Heart left ventricle (tissue), 16 donors: ENCODE results near the gene SPTLC2. TPM values are rescaled to one million over a fixed set of nuclear protein-coding genes. Genes with fewer than 3 reads are reported as not detected.

Source experiments
- ATAC-seq, 4 donors: fragments of 200-7000 bp; cut with Tn5 transposase; one replicate each; pipeline ENCODE4 v1.9.1; 2020 to 2022; ENCODE audit warnings: moderate library complexity in 4 of 4, mild to moderate bottlenecking in 3 of 4, moderate number of reproducible peaks in 1 of 4
- DNase-seq, 5 donors: peaks; one replicate each; pipeline ENCODE4 v3.0.0-alpha.2; 2020
- H3K27ac ChIP-seq, 12 donors: fragments of 200-600 bp; sonication (generic) in 4 of 12; one replicate each; pipeline versions ENCODE4 v1.5.0 to v1.8.0; 2016 to 2022; ENCODE audit warnings: mild to moderate bottlenecking in 2 of 12
- H3K27me3 ChIP-seq, 9 donors: fragments of 200-600 bp; sonication (generic) in 2 of 9; one replicate each; pipeline versions ENCODE4 v1.5.1 to v1.8.0; 2016 to 2022; ENCODE audit warnings: mild to moderate bottlenecking in 3 of 9
- H3K36me3 ChIP-seq, 9 donors: fragments of 200-600 bp; sonication (generic) in 2 of 9; one replicate each; pipeline versions ENCODE4 v1.5.0 to v1.8.0; 2018 to 2022; ENCODE audit warnings: mild to moderate bottlenecking in 2 of 9
- H3K4me1 ChIP-seq, 12 donors: fragments of 200-600 bp; sonication (generic) in 4 of 12; one replicate each; pipeline versions ENCODE4 v1.5.0 to v1.8.0; 2016 to 2022; ENCODE audit warnings: mild to moderate bottlenecking in 3 of 12
- H3K4me3 ChIP-seq, 12 donors: fragments of 200-600 bp; sonication (generic) in 4 of 12; one replicate each; pipeline versions ENCODE4 v1.5.0 to v1.8.0; 2017 to 2022; ENCODE audit warnings: mild to moderate bottlenecking in 9 of 12, moderate library complexity in 4 of 12
- H3K9me3 ChIP-seq, 12 donors: fragments of 200-600 bp; sonication (generic) in 4 of 12; one replicate each; pipeline versions ENCODE4 v1.5.0 to v1.8.0; 2016 to 2022; ENCODE audit warnings: mild to moderate bottlenecking in 1 of 12
- POLR2A ChIP-seq, 2 donors: fragments of 450-650 bp; IDR thresholded peaks; one replicate each; pipeline ENCODE4 v1.6.1; 2017; ENCODE audit warnings: antibody characterized with exemption in 2 of 2, mild to moderate bottlenecking in 2 of 2, moderate library complexity in 2 of 2
- WGBS, 4 donors: extraction: QIAGEN DNeasy Blood & Tissue Kit in 2 of 4; methylation state at CpG; one replicate each; pipeline versions ENCODE4 v1.1.5 to v1.1.7; 2013 to 2018; 5-methylcytosine and 5-hydroxymethylcytosine counted together
- intact Hi-C, 10 donors: fragments of 100-400 bp; cut with DNase I; formaldehyde crosslinking; loops; one replicate each; pipeline versions ENCODE4 v1.11.1 to v1.14.2; 2022
- polyA plus RNA-seq, 2 donors: library from polyadenylated mRNA; stranded (reverse); fragments of 200-250 nt; gene quantifications; one replicate each; pipeline ENCODE4 v1.2.3, GENCODE V29; 2013
- total RNA-seq, 9 donors: library from RNA; depleted of rRNA in 2 of 9; stranded (reverse); fragments of >200 nt in 2 of 9; fragmentation: NEBNext Ultra II Directional in 3 of 9; extraction: Animal tissue kit (Norgen Biotek cat#: 25700) in 3 of 9; gene quantifications; one replicate each; pipeline versions ENCODE4 v1.1.0 to v1.2.4, GENCODE V29; 2016 to 2023
- TF ChIP-seq, protein P1 (sequence below), 12 donors: fragments of 200-600 bp; sonication (generic) in 4 of 12; IDR thresholded peaks; one replicate each; pipeline versions ENCODE4 v1.5.0 to v1.8.0; 2018 to 2022; ENCODE audit warnings: antibody characterized with exemption in 12 of 12, mild to moderate bottlenecking in 5 of 12
- donor health status: ischemic (EF 13 %, LVEDD 7.1; RV severe dilation, severe dysfunction).
- donor health status: healthy with polysubstance abuse.
- donor health status: DM: no; HTN: yes; CAD: no.
- donor health status: DM: no; HTN: no; CAD: no.
- donor health status: ischemic (EF 25% LVEDD 6.9; RV normal size, moderate dysfunction).
- donor health status: ischemic (EF 25% LVEDD 5.7; RV mildly dilated, moderate dysfunction).
- donor health status: healthy.
- donor health status: DM: yes; HTN: yes; CAD: no.
- donor health status: ischemic (EF 35%, LVEDD 5.7; RV mildly dilated, moderate dysfunction).
- donor health status: nonischemic (EF 11% LVEDD 7.7; RV severe dilation, severe dysfunction).
- donor health status: DM: yes; HTN: yes; CAD: no.
- donor health status: PGD.
- donor health status: ischemic (EF 29% LVEDD 5.4; RV normal size, mild dysfunction).
- donor health status: nonischemic (EF 23%, LVEDD 6.1; RV moderate dilation, normal function).

The SPTLC2 gene
- total and polyA plus RNA-seq, 11 donors: 3.8 to 25.2 (median 11.2) TPM

DNA sequence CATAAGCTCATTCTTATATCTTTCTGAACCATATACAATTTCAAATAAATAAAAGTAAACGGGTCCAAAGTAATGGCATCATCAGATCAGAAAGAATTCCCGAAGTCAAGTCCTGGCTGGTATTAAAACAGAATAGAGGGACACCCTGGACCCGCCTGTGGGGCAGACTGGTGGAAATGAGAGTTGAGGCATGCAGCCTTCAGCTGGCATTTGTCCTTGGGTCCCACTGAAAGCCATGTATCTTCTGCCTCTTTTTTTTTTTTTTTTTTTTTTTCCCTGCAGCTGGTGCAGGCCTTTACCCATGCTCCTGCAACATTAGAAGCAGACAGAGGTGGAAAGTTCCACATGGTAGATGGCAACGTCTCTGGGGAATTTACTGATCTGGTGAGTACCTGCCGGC lies 148.6 kb downstream of the SPTLC2 start:
- Histone ChIP-seq H3K4me1 (no peaks in the 10 kb centered on the region), H3K36me3 (peaks cover 11 to 77% (median 72%) of the 10 kb centered on the region in 9 donors), H3K27me3 (no peaks in the 10 kb centered on the region), H3K4me3 (no peak overlapping the region), H3K9me3 (no peaks in the 10 kb centered on the region), H3K27ac (no peak overlapping the region)
- DNase-seq (no peak), ATAC-seq (no peak)
- 92 to 94% (median 92%) methylated on average over 5 of the region's 5 CpGs for WGBS, 4 donors
- intact Hi-C loops: loop anchor here in 1 of 10 donors (10.0 kb wide), 1 partner anchor 237 kb away; the partner anchor contains the start of genes ALKBH1 and SLIRP
- TF ChIP-seq, protein P1, sequence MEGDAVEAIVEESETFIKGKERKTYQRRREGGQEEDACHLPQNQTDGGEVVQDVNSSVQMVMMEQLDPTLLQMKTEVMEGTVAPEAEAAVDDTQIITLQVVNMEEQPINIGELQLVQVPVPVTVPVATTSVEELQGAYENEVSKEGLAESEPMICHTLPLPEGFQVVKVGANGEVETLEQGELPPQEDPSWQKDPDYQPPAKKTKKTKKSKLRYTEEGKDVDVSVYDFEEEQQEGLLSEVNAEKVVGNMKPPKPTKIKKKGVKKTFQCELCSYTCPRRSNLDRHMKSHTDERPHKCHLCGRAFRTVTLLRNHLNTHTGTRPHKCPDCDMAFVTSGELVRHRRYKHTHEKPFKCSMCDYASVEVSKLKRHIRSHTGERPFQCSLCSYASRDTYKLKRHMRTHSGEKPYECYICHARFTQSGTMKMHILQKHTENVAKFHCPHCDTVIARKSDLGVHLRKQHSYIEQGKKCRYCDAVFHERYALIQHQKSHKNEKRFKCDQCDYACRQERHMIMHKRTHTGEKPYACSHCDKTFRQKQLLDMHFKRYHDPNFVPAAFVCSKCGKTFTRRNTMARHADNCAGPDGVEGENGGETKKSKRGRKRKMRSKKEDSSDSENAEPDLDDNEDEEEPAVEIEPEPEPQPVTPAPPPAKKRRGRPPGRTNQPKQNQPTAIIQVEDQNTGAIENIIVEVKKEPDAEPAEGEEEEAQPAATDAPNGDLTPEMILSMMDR (IDR thresholded peaks at IDR 0.05): no peak
- no peak for TF ChIP-seq POLR2A (IDR thresholded peaks at IDR 0.05)

DNA sequence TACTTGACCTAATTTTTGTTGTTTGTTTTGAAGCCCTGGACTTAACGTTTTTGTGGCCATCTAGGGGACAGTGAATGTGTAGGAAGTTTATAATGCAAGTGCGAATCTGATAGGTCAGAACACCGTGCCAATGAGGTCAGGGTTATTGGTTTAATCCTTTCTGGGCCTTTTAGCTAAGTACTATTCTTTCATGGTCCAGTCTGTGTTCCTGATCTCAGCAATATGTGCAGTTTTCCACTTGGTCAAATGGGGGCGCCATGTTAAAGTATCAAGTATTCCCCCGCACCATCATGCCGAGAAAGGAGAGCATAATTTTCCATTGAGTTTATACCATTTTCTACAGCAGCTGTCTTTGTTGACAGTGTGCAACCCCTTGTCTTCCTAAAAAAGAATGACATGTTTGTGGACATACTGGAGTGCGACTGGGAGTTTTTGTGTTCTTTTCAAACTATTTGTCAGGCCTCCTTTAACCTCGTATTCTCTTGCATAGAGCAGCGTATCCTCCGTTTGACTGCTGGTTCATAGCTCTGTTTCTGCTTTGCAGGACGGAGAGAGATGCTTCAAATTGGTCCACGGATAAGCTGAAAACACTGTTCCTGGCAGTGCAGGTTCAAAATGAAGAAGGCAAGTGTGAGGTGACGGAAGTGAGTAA lies 157.2 kb downstream of the SPTLC2 start:
- intact Hi-C loops: loop anchor here in 9 of 10 donors (2.0 to 10.0 kb wide), 10 partner anchors 82 to 248 kb away; partner anchors contain the start of genes SAMD15 (in 5 of the 9), TMED8 (in 5 of the 9), ALKBH1 (in 4 of the 9) and GSTZ1 (in 4 of the 9)
- Histone ChIP-seq H3K4me1 (peaks cover 2 to 30% (median 21%) of the 10 kb centered on the region in 12 donors), H3K36me3 (peaks cover 0 to 50% (median 47%) of the 10 kb centered on the region in 9 donors), H3K4me3 (peak overlapping the region; percentile 70 to 98 (median 92)), H3K27ac (peak overlapping the region in 3 of 12 donors; percentile 91 to 96 (median 94)), H3K9me3 (no peaks in the 10 kb centered on the region), H3K27me3 (no peaks in the 10 kb centered on the region)
- WGBS, 4 donors: 36 to 43% (median 41%) methylated on average over 13 of the region's 13 CpGs
- DNase-seq (peak in 3 of 5 donors; percentile 37 to 48 (median 42)), ATAC-seq (no peak)
- TF ChIP-seq POLR2A (IDR thresholded peaks at IDR 0.05): no peak
- TF ChIP-seq, protein P1 (IDR thresholded peaks at IDR 0.05): peak in 11 of 12 donors; percentile 13 to 66 (median 45)

DNA sequence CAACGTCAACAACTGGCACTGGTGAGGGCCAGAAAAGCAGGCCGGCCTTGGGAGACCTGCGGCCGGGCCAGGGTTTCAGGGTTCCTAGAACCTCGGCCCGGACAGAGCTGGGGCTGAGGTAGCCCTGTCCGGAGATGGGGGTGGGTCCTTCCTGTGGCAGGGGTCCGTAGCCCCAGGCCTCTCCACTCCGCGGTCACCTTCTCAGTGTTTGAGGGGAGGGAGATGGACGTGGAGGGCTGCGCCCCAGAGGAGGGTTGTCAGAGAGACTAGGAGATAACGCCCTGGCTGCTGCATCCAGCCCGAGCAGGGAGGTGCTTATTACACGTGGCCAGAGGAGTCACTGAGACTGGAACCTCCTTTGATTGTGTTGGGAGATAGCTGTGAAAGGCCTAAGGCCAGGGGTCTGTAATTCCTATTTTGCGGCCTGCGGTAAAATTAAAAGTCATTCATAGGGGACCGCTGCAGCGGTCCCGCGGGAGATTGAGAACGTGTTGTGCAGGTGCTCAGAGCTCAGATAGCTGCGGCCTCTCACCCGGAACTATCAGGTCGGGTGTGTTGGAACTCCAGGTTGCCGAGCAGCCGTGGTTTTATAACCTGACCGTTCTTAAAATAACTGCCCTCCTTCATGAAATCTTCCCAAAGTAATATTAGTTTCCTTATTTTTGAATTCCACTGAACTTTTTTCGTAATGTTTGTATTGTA lies 158.0 kb downstream of the SPTLC2 start:
- TF ChIP-seq, protein P1 (IDR thresholded peaks at IDR 0.05): no peak
- no peak for TF ChIP-seq POLR2A (IDR thresholded peaks at IDR 0.05)
- ATAC-seq (peak in 3 of 4 donors; percentile 24 to 38 (median 37)), DNase-seq (peak in 4 of 5 donors; percentile 24 to 63 (median 44))
- 1 to 2% (median 1%) methylated on average over 28 to 29 of the region's 29 CpGs for WGBS, 4 donors
- peak overlapping the region; percentile 70 to 98 (median 92) for H3K4me3 ChIP-seq
- no peaks in the 10 kb centered on the region for H3K27me3 ChIP-seq
- H3K9me3 ChIP-seq: no peaks in the 10 kb centered on the region
- H3K36me3 ChIP-seq: peaks cover 0 to 47% (median 40%) of the 10 kb centered on the region in 9 donors
- peak overlapping the region; percentile 87 to 97 (median 95) for H3K27ac ChIP-seq
- intact Hi-C loops: loop anchor here in 9 of 10 donors (2.0 to 10.0 kb wide), 10 partner anchors 81 to 249 kb away; partner anchors contain the start of genes SAMD15 (in 5 of the 9), TMED8 (in 5 of the 9), ALKBH1 (in 4 of the 9) and GSTZ1 (in 4 of the 9)
- peaks cover 2 to 30% (median 21%) of the 10 kb centered on the region in 12 donors for H3K4me1 ChIP-seq
